IMR-90 (cell line): ENCODE measurements around the gene WNT7A. TPM values are rescaled to one million over a fixed set of nuclear protein-coding genes. Genes with fewer than 3 reads are reported as not detected.

Experiments used
- ATAC-seq: fragments of 200-7000 bp; cut with Tn5 transposase; 2 replicates; pipeline ENCODE4 v1.9.1; 2020; ENCODE audit warnings: low read depth, mild to moderate bottlenecking, moderate library complexity
- BruUV-seq: library from RNA; stranded (reverse); fragments of 400-500 nt; replicated peaks from 2 replicates; lab custom pipeline; 2021; lab: Mats Ljungman, UMichigan
- CTCF ChIA-PET: fragments of 300-600 bp; formaldehyde crosslinking; extraction: SDS; loops from one replicate; lab custom pipeline; 2021; ENCODE audit warnings: antibody characterized with exemption; lab: Yijun Ruan, JAX
- POLR2A ChIA-PET: fragments of 300-600 bp; sonication (Branson Sonifier 250); formaldehyde crosslinking; loops from one replicate; lab custom pipeline; 2022; ENCODE audit warnings: antibody characterized with exemption; ENCODE audit not compliant: unreplicated experiment; lab: Charles Lee
- DNase-seq: peaks from one replicate; pipeline ENCODE4 v3.0.0; 2013
- H2AFZ ChIP-seq: replicated peaks from 2 replicates; pipeline ENCODE3; 2013; ENCODE audit warnings: low read length, mild to moderate bottlenecking; ENCODE audit not compliant: poor library complexity
- H2AK5ac ChIP-seq: 2 replicates; pipeline ENCODE4 v1.6.1; 2013; ENCODE audit warnings: low read depth, low read length, inconsistent platforms
- H2AK9ac ChIP-seq: replicated peaks from 2 replicates; pipeline ENCODE3; 2013; ENCODE audit warnings: mild to moderate bottlenecking, low read depth, low read length, moderate library complexity; ENCODE audit not compliant: poor library complexity
- H2BK120ac ChIP-seq: 2 replicates; pipeline ENCODE4 v1.6.1; 2013; ENCODE audit warnings: low read depth, low read length, inconsistent platforms
- H2BK15ac ChIP-seq: 3 replicates; pipeline ENCODE4 v1.6.1; 2013; ENCODE audit warnings: low read depth, low read length, inconsistent platforms
- H2BK20ac ChIP-seq: 2 replicates; pipeline ENCODE4 v1.6.1; 2013; ENCODE audit warnings: low read depth, mild to moderate bottlenecking, inconsistent platforms, low read length, moderate library complexity
- H2BK5ac ChIP-seq: 2 replicates; pipeline ENCODE4 v1.6.1; 2013; ENCODE audit warnings: mild to moderate bottlenecking, low read depth, low read length, inconsistent platforms; ENCODE audit not compliant: poor library complexity, severe bottlenecking
- H3K14ac ChIP-seq: replicated peaks from 2 replicates; pipeline ENCODE4 v1.6.1; 2013; ENCODE audit warnings: low read depth, low read length, inconsistent platforms
- H3K18ac ChIP-seq: 2 replicates; pipeline ENCODE4 v1.6.1; 2013; ENCODE audit warnings: low read depth, low read length, control low read depth
- H3K23ac ChIP-seq: 2 replicates; pipeline ENCODE4 v1.6.1; 2013; ENCODE audit warnings: low read depth, low read length, inconsistent platforms
- H3K27ac ChIP-seq: 2 replicates; pipeline ENCODE4 v1.5.1; 2013; ENCODE audit warnings: mild to moderate bottlenecking, control low read depth, low read length; ENCODE audit not compliant: insufficient read depth
- H3K27me3 ChIP-seq: 2 replicates; pipeline ENCODE4 v1.6.1; 2013; ENCODE audit warnings: low read length; ENCODE audit not compliant: control insufficient read depth, insufficient read depth
- H3K36me3 ChIP-seq: 2 replicates; pipeline ENCODE4 v1.6.1; 2013; ENCODE audit warnings: low read length, mixed read lengths; ENCODE audit not compliant: control insufficient read depth, insufficient read depth
- H3K4ac ChIP-seq: 2 replicates; pipeline ENCODE4 v1.6.1; 2013; ENCODE audit warnings: low read depth, low read length, inconsistent platforms
- H3K4me1 ChIP-seq: 2 replicates; pipeline ENCODE4 v1.6.1; 2013; ENCODE audit warnings: low read length, mixed read lengths; ENCODE audit not compliant: control insufficient read depth, insufficient read depth
- H3K4me2 ChIP-seq: 2 replicates; pipeline ENCODE4 v1.6.1; 2013; ENCODE audit warnings: low read depth, mild to moderate bottlenecking, control low read depth, low read length, moderate library complexity
- H3K4me3 ChIP-seq: 2 replicates; pipeline ENCODE4 v1.5.1; 2013; ENCODE audit warnings: low read depth, mild to moderate bottlenecking, control low read depth, low read length, moderate library complexity; ENCODE audit not compliant: insufficient read depth
- H3K56ac ChIP-seq: 2 replicates; pipeline ENCODE4 v1.6.1; 2013; ENCODE audit warnings: low read length, inconsistent platforms; ENCODE audit not compliant: insufficient read depth; ENCODE audit errors: extremely low read depth
- H3K79me1 ChIP-seq, 2 experiments: 2 replicates each; pipeline ENCODE4 v1.6.1; 2013; ENCODE audit warnings: low read length in 2 of 2, inconsistent platforms in 1 of 2, low read depth in 1 of 2
- H3K9ac ChIP-seq: 2 replicates; pipeline ENCODE4 v1.6.1; 2013; ENCODE audit warnings: low read depth, low read length, control low read depth
- H3K9me1 ChIP-seq: 2 replicates; pipeline ENCODE4 v1.6.1; 2013; ENCODE audit warnings: low read length, inconsistent platforms; ENCODE audit not compliant: insufficient read depth
- H3K9me3 ChIP-seq: 2 replicates; pipeline ENCODE4 v1.6.1; 2013; ENCODE audit warnings: low read length; ENCODE audit not compliant: control insufficient read depth, insufficient read depth
- H4K20me1 ChIP-seq: 2 replicates; pipeline ENCODE4 v1.6.1; 2013; ENCODE audit warnings: low read length, inconsistent platforms; ENCODE audit not compliant: insufficient read depth
- H4K5ac ChIP-seq: 2 replicates; pipeline ENCODE4 v1.6.1; 2013; ENCODE audit warnings: mild to moderate bottlenecking, low read depth, low read length, control low read depth
- H4K8ac ChIP-seq, 2 experiments: 2 replicates each; pipeline ENCODE4 v1.6.1; 2013; ENCODE audit warnings: low read depth in 2 of 2, low read length in 2 of 2, control low read depth in 1 of 2, inconsistent platforms in 1 of 2
- H4K91ac ChIP-seq: 2 replicates; pipeline ENCODE4 v1.6.1; 2013; ENCODE audit warnings: low read depth, low read length, inconsistent platforms; ENCODE audit not compliant: insufficient read depth
- BHLHE40 ChIP-seq: fragments of 150-350 bp; IDR thresholded peaks from 2 replicates; pipeline ENCODE4 v1.6.1; 2016; ENCODE audit warnings: mild to moderate bottlenecking, low read depth, low read length
- CEBPB ChIP-seq: IDR thresholded peaks from 2 replicates; pipeline ENCODE4 v1.6.1; 2012; ENCODE audit warnings: low read depth, low read length, improper control_type of control experiment
- CHD1 ChIP-seq: IDR thresholded peaks from 2 replicates; pipeline ENCODE4 v1.6.1; 2012; ENCODE audit warnings: low read depth, low read length, improper control_type of control experiment
- CTCF ChIP-seq: conservative IDR thresholded peaks from 2 replicates; pipeline ENCODE4 v1.5.1; 2012; ENCODE audit warnings: mild to moderate bottlenecking, low read depth, low read length, improper control_type of control experiment
- FOS ChIP-seq: fragments of 150-350 bp; IDR thresholded peaks from 2 replicates; pipeline ENCODE4 v1.6.1; 2016; ENCODE audit warnings: low read depth, low read length
- MAFK ChIP-seq: IDR thresholded peaks from 2 replicates; pipeline ENCODE4 v1.6.1; 2012; ENCODE audit warnings: low read depth, low read length, improper control_type of control experiment
- MAZ ChIP-seq: IDR thresholded peaks from 2 replicates; pipeline ENCODE4 v1.6.1; 2012; ENCODE audit warnings: low read depth, mild to moderate bottlenecking, low read length, improper control_type of control experiment, moderate library complexity, borderline replicate concordance
- MXI1 ChIP-seq: IDR thresholded peaks from 2 replicates; pipeline ENCODE4 v1.6.1; 2012; ENCODE audit warnings: low read depth, mild to moderate bottlenecking, low read length, moderate library complexity, borderline replicate concordance
- NFE2L2 ChIP-seq: fragments of 150-350 bp; IDR thresholded peaks from 2 replicates; pipeline ENCODE4 v1.6.1; 2016; ENCODE audit warnings: low read depth, mild to moderate bottlenecking, low read length
- POLR2A ChIP-seq: IDR thresholded peaks from 2 replicates; pipeline ENCODE4 v1.6.1; 2012; ENCODE audit warnings: mild to moderate bottlenecking, low read depth, low read length
- RAD21 ChIP-seq: IDR thresholded peaks from 2 replicates; pipeline ENCODE4 v1.6.1; 2012; ENCODE audit warnings: low read length, improper control_type of control experiment
- RCOR1 ChIP-seq: IDR thresholded peaks from 2 replicates; pipeline ENCODE4 v1.6.1; 2012; ENCODE audit warnings: mild to moderate bottlenecking, low read length, improper control_type of control experiment; ENCODE audit not compliant: insufficient replicate concordance
- RFX5 ChIP-seq: IDR thresholded peaks from 2 replicates; pipeline ENCODE4 v1.8.0; 2012; ENCODE audit warnings: low read depth, mild to moderate bottlenecking, low read length, moderate library complexity
- SMC3 ChIP-seq: fragments of 150-350 bp; IDR thresholded peaks from 2 replicates; pipeline ENCODE4 v1.6.1; 2016; ENCODE audit warnings: low read depth, mild to moderate bottlenecking, antibody characterized with exemption, low read length, moderate library complexity
- USF2 ChIP-seq: fragments of 150-350 bp; IDR thresholded peaks from 2 replicates; pipeline ENCODE4 v1.6.1; 2017; ENCODE audit warnings: mild to moderate bottlenecking, antibody characterized with exemption, low read length, low read depth
- WGBS, 2 experiments: methylation state at CpG; one replicate each; pipeline versions ENCODE4 v1.1.5 to v1.1.7; 2013; ENCODE audit warnings: missing lambda C conversion rate in 2 of 2; ENCODE audit not compliant: insufficient read length in 1 of 2; ENCODE audit errors: extremely low coverage in 2 of 2; 5-methylcytosine and 5-hydroxymethylcytosine counted together
- dilution Hi-C: fragments of 300-500 bp; cut with HindIII; formaldehyde crosslinking; loops from one replicate; pipeline ENCODE4 v1.14.3; 2018; ENCODE audit warnings: low sequenced_read_pairs; ENCODE audit not compliant: unreplicated experiment
- in situ Hi-C: fragments of 300-500 bp; cut with MboI; formaldehyde crosslinking; loops from 3 replicates; pipeline ENCODE4 v1.14.3; 2019; ENCODE audit warnings: low sequenced_read_pairs, inconsistent platforms, mixed read lengths
- intact Hi-C: fragments of 100-400 bp; cut with micrococcal nuclease; formaldehyde crosslinking; loops from 2 replicates; pipeline ENCODE4 v1.10.0; 2022
- polyA plus RNA-seq, 3 experiments: library from polyadenylated mRNA; depleted of rRNA; stranded (reverse); fragments of >200 nt; gene quantifications; 2 replicates each; pipeline ENCODE4 v1.2.3, GENCODE V29; 2012; ENCODE audit warnings: low replicate concordance in 1 of 3
- total RNA-seq: library from RNA; depleted of rRNA; stranded (reverse); fragments of >200 nt; gene quantifications from 2 replicates; pipeline ENCODE4 v1.2.3, GENCODE V29; 2012

WNT7A gene
- total and polyA plus RNA-seq, 2 of the 4 experiments (the other 2 are of a cell fraction): not detected

GRCh38 chr3:13868844-13869724, 10.8 kb downstream of the WNT7A start (continued):
- no peak for TF ChIP-seq MAFK

GRCh38 chr3:13867732-13868131, 12.1 kb downstream of the WNT7A start:
- Histone ChIP-seq H3K27me3 (no peaks in the 10 kb centered on the region; the same call in 1 of the 2 replicates), H3K36me3 (no peaks in the 10 kb centered on the region), H3K14ac (no peak overlapping the region), H2BK5ac (no peak overlapping the region), H2AK5ac (no peak overlapping the region), H2AFZ (no peak overlapping the region), H3K4me3 (no peak overlapping the region), H3K79me1 (no peaks in the 10 kb centered on the region), H4K8ac (no peak overlapping the region), H2BK120ac (no peak overlapping the region), H3K27ac (no peak overlapping the region), H3K9me1 (no peaks in the 10 kb centered on the region), H4K5ac (no peak overlapping the region), H4K91ac (no peak overlapping the region), H3K9ac (no peak overlapping the region), H3K4me1 (no peaks in the 10 kb centered on the region), H2AK9ac (no peak overlapping the region), H3K4ac (no peak overlapping the region), H3K23ac (no peak overlapping the region), H3K18ac (no peak overlapping the region), H3K56ac (no peak overlapping the region), H4K20me1 (no peaks in the 10 kb centered on the region), H2BK15ac (no peak overlapping the region), H2BK20ac (no peak overlapping the region), H3K4me2 (no peak overlapping the region), H3K9me3 (peaks cover 3% of the 10 kb centered on the region; the same call in 1 of the 2 replicates)
- ATAC-seq (no peak), DNase-seq (no peak)
- CTCF ChIA-PET: no interaction called here
- intact Hi-C loops: no loop called here
- dilution Hi-C loops: no loop called here
- POLR2A ChIA-PET: no interaction called here
- BruUV-seq: no TSS peak
- WGBS, 2 experiments: no CpG with 5 or more reads among the region's 3 CpGs
- in situ Hi-C loops: no loop called here
- TF ChIP-seq BHLHE40 (no peak), FOS (no peak), USF2 (no peak), CTCF (no peak), MAFK (no peak), MAZ (no peak), MXI1 (no peak), NFE2L2 (no peak), RFX5 (no peak), RAD21 (no peak), CEBPB (no peak), CHD1 (no peak), POLR2A (no peak), RCOR1 (no peak), SMC3 (no peak)
